Muscle layer of duodenum (tissue), 2 donors: Measurements from ENCODE around the gene KRT9.
"Not testable (repeated sequence)": the region's sequence is repeated elsewhere in the genome, so short reads cannot be mapped to it uniquely, and the experiment has no call there.

Experiments
- H3K27ac ChIP-seq: one replicate; pipeline ENCODE4 v1.7.0; 2013; ENCODE audit warnings: mild to moderate bottlenecking, low read length
- H3K27me3 ChIP-seq: one replicate; pipeline ENCODE4 v1.7.0; 2013; ENCODE audit warnings: low read depth, mild to moderate bottlenecking, control low read depth, low read length
- H3K36me3 ChIP-seq, 2 donors: one replicate each; pipeline ENCODE4 v1.7.0; 2013; ENCODE audit warnings: low read length in 2 of 2, control low read depth in 1 of 2, mild to moderate bottlenecking in 1 of 2; ENCODE audit not compliant: insufficient read depth in 2 of 2, control insufficient read depth in 1 of 2
- H3K4me1 ChIP-seq, 2 donors: one replicate each; pipeline ENCODE4 v1.7.0; 2013; ENCODE audit warnings: low read length in 2 of 2, mild to moderate bottlenecking in 2 of 2, control low read depth in 1 of 2, moderate library complexity in 1 of 2; ENCODE audit not compliant: insufficient read depth in 2 of 2, control insufficient read depth in 1 of 2
- H3K4me3 ChIP-seq, 2 donors: one replicate each; pipeline ENCODE4 v1.7.0; 2013; ENCODE audit warnings: low read length in 2 of 2, low read depth in 1 of 2, mild to moderate bottlenecking in 1 of 2
- H3K9me3 ChIP-seq, 2 donors: one replicate each; pipeline ENCODE4 v1.7.0; 2013; ENCODE audit warnings: low read length in 2 of 2, control low read depth in 1 of 2, mild to moderate bottlenecking in 1 of 2; ENCODE audit not compliant: control insufficient read depth in 1 of 2
- donor health status: healthy.

Gene KRT9

DNA sequence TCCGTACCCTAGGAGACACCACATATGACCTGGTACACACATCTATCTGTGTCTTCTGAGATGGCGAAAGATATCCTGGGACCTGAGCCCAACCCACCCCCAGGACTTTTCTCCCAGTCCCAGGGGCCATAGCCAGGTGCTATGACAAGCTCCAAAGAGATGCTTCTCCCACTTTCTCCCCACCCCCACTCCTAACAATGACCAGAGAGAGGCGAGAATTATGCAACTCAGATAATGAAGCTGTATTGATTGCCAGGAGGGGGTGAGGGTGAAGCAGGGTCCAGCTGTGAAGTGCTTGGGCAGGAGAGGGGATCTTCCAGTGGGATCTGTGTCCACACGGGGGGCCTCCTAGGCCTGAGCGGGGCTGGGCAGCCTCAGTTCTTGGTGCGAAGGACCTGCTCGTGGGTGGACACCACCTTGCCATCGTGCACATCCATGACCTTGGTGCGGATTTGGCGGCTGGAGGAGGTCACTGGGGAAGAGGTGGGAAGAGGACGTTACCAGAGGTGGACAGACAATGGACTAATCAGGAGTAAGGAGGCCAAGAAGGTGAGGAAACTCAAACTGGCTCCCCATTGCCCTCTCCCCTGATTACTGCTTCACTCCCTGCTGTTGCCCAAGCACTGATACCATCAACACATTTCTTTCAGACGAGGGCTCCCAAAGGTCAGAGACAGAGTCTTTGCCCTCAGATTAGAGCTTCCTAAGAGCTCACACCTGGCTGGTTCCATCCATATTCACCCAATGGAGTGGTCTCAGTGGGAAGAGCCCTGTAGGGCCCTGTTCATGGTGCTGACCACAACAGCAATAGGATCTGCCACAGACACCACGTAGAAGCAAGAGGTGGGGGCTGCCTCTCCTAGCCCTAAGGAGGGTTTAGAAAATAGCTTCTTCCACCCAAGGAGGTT, 10.5 kb upstream of the KRT9 start:
- H3K27me3 ChIP-seq, H3K4me1 ChIP-seq, H3K27ac ChIP-seq, H3K9me3 ChIP-seq, H3K36me3 ChIP-seq, H3K4me3 ChIP-seq: not testable (repeated sequence)

DNA sequence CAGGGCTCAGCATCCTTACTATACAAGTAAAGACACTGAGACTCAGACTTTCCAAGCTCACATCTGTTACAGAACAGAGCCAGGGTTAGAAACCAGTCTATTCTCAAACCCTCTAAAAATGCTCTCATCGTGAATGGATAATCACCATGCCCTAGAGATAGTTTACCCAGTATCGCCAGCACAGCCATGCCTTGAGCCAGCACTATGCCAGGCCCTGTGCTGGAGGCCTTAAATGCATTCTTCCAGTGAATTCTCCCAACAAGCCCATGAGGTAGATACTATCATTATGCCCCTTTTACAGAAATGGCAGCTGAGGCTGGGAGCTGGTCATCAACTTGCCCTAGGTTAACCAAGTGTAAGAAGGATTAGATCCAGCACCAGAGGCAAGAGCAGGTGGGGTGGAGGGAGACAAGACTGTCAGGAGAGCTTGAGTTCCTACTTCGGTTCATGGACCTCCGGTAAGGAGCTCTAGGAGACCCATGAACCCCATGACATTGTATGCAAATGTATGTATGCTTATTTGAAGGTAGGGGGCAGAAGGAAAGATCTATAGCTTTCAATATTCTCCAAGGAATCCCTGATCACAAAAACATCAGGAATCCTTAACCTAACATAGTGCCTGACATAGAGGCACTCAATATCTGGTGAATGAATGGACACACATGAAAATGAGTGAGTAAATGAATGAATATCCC, 9.7 kb upstream of the KRT9 start:
- H3K27me3 ChIP-seq = no peaks in the 10 kb centered on the region
- no peaks in the 10 kb centered on the region for H3K9me3 ChIP-seq
- no peak overlapping the region for H3K27ac ChIP-seq
- no peaks in the 10 kb centered on the region for H3K36me3 ChIP-seq
- no peak overlapping the region for H3K4me3 ChIP-seq
- no peaks in the 10 kb centered on the region for H3K4me1 ChIP-seq

DNA sequence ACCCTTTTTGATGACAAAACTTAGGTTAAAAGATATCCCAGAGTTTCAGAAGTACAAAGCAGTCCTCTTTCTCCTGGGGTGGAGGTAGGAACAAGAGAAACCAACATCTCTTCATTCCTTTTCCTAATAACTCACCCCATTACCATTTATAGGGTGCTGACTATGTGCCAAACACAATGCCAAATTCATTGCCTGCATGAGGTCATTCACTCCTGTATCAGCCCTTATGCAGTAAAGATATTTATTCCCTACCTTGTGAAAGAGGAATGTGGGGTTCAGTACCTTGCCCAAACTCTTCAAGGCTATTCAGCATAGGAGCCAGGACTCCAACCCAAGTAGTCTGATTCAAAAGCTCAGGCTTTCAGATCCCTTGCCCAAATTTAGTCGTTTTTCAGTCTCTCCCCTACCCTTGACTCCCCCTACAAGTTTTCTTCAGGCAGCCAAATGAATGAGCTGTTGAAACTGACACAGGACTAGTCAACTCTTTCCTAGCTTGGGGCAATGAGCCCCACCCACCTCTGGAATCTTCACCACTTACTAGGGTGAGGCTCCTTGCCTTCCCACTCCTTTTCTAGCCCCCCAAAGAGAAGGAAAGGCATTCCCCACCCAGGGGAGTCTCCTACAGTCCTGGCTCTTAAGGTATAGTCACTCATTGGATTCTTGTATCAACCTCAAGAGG, 9.0 kb upstream of the KRT9 start:
- no peak overlapping the region for H3K27ac ChIP-seq
- no peak overlapping the region for H3K4me3 ChIP-seq
- H3K4me1 ChIP-seq = no peaks in the 10 kb centered on the region
- H3K9me3 ChIP-seq = no peaks in the 10 kb centered on the region
- no peaks in the 10 kb centered on the region for H3K36me3 ChIP-seq
- H3K27me3 ChIP-seq = peaks cover 4% of the 10 kb centered on the region

DNA sequence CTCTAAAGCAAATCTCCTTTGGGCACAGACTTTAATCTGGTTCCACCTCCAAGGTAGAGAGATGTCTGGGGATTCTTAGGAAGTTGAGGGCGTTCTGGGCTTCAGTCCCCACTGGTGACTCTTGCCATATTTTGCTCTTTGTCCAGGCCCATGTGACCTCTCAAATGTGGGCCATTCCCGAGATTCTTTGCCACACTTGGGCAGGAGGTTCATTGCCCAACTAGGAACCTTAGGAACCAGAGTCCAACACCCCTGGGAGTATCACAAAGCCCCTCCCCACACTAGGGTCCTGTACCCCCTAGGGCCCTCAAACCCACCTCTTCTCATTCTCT, 8.4 kb upstream of the KRT9 start:
- Histone ChIP-seq H3K27me3 (peaks cover 4% of the 10 kb centered on the region), H3K27ac (no peak overlapping the region), H3K4me3 (no peak overlapping the region), H3K9me3 (no peaks in the 10 kb centered on the region), H3K4me1 (no peaks in the 10 kb centered on the region), H3K36me3 (no peaks in the 10 kb centered on the region)

DNA sequence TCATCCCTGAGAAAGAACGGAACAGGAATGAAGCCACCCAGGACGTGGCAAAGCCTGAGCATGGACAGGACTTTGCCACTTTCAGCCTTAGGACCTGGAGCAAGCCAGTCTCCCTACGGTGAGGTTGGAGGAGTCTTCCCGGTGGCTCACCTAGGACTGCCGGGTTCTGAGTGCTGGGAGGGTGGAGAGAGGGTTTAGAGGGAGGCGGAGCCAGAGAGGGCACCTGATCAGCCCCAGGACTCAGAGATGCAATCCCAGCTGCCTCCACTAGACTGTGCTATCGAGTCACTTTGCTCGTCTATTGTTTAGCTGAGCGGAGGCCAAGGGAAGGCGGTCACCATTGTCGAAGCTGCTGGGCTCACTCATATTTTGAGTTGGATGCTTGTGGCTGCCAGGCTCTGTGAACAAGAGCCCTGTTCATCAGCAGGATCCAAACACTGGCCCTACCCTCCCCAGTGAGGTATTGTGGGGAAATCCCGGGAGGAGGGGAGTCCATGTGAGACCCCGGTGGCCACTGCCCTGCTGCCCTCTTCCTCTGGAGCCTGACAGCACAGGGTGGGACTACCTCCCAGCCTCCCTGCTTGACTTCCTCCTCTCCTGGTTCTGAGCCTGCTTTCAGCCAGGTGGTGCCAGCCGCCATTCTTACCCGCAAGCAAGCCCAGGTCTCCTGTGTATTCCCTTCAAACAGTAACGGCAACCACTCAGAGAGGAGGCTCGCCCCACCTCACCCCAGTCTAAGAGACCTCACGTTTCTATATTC, 7.8 kb upstream of the KRT9 start:
- Histone ChIP-seq H3K9me3 (no peaks in the 10 kb centered on the region), H3K36me3 (no peaks in the 10 kb centered on the region), H3K4me1 (no peaks in the 10 kb centered on the region), H3K4me3 (no peak overlapping the region), H3K27me3 (peaks cover 4% of the 10 kb centered on the region), H3K27ac (no peak overlapping the region)

DNA sequence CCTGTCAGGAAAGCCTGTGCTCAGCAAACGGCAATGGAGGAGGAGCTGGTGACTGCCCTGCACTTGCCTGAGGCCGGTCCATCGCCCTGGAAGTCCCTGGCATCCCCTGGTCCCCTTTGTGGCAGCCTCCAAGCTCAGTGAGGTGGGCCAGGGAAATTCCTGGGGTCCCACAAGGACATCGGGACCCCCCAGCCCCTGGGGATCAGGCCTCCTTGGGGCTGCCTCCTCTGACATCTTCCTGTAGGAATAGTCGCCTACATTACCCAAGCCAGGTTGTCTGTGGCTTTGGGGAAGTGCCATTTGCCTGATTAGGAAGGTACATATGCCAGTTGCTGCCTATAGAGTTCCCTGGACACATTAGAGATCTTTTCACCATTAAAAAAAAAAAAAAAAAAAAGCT, 7.1 kb upstream of the KRT9 start:
- H3K27ac ChIP-seq = no peak overlapping the region
- H3K4me3 ChIP-seq = no peak overlapping the region
- no peaks in the 10 kb centered on the region for H3K4me1 ChIP-seq
- H3K9me3 ChIP-seq = no peaks in the 10 kb centered on the region
- H3K36me3 ChIP-seq = no peaks in the 10 kb centered on the region
- peaks cover 4% of the 10 kb centered on the region for H3K27me3 ChIP-seq

DNA sequence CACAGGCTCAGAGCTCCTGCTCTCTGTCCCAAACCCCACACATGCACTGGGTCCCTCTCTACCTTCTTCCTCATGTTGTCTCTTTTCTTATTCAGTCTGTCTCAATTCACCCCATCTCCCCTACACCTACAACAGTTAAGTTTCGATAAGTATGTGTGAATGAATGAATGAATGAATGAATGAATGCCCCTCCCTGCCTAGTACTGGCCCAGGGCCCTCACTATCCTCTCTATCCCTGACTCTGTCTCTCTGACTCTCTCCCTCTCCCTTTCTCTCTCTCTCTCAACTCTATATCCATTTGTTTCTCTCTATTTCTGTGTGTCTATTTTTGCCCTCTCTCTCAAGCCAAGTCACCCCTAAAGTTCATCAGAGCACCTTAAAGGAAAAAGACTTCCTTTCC, 6.7 kb upstream of the KRT9 start:
- Histone ChIP-seq H3K27me3 (peaks cover 4% of the 10 kb centered on the region), H3K4me3 (no peak overlapping the region)

DNA sequence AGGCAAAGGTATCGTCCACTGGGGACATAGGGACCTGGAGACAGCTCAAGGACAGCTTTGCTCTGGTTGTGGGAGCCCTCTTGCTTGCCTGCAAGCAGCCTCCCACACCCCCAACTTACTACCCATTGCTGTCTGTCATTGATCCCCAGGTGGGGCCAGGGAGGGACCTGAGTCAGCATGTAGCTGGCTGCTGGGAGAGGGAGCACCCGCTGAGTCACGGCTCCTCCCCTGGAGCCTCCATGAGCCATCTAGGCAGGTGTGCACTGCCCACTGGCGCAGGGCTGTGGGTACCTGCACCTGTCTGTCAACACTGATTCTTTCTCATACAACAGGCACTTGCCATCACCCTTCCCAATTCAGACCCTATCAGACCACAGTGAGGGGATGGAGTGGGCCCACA, 4.9 kb upstream of the KRT9 start:
- H3K4me3 ChIP-seq, H3K36me3 ChIP-seq, H3K4me1 ChIP-seq, H3K27ac ChIP-seq, H3K27me3 ChIP-seq, H3K9me3 ChIP-seq: not testable (repeated sequence)

More for the DNA sequence above, 6.7 kb upstream of the KRT9 start:
- H3K36me3 ChIP-seq = no peaks in the 10 kb centered on the region
- H3K9me3 ChIP-seq = no peaks in the 10 kb centered on the region
- no peak overlapping the region for H3K27ac ChIP-seq
- no peaks in the 10 kb centered on the region for H3K4me1 ChIP-seq

DNA sequence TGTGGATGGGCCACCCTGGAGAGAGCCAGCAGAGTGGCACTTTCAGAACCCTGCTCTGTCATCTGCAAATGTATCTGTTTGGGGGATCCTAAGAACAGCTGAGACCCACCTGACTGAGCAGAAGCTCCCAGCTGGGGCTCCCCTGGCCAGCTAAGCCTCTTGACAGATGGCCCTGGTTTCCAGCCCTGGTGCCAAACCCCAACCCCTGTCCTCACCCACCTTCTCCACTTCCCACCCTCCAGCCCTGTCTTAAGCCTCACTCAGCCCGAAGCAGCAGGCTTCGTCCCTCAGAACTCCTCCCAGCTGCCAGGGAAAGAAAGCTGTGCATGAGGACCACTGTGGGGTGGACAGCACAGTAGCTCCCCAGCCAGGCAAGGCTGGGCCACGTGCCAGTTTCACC, 3.5 kb upstream of the KRT9 start:
- Histone ChIP-seq H3K4me3 (no peak overlapping the region), H3K4me1 (no peaks in the 10 kb centered on the region), H3K27me3 (peaks cover 4% of the 10 kb centered on the region), H3K9me3 (no peaks in the 10 kb centered on the region), H3K36me3 (no peaks in the 10 kb centered on the region), H3K27ac (no peak overlapping the region)

DNA sequence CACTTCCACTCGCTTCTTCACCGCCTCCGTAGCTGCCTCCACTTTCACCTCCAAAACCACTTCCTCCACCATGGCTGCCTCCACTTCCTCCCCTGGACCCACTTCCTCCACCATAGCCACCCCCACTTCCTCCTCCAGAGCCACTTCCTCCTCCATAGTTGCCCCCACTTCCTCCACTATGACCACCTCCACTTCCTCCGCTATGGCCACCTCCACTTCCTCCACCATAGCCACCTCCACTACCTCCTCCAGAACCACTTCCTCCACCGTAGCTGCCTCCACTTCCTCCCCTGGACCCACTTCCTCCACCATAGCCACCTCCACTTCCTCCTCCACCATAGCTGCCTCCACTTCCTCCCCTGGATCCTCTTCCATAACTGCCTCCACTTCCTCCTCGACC, 4.5 kb downstream of the KRT9 start:
- H3K4me3 ChIP-seq = no peak overlapping the region
- H3K27ac ChIP-seq = no peak overlapping the region
- H3K9me3 ChIP-seq = no peaks in the 10 kb centered on the region
- no peaks in the 10 kb centered on the region for H3K27me3 ChIP-seq
- no peaks in the 10 kb centered on the region for H3K36me3 ChIP-seq
- no peaks in the 10 kb centered on the region for H3K4me1 ChIP-seq

DNA sequence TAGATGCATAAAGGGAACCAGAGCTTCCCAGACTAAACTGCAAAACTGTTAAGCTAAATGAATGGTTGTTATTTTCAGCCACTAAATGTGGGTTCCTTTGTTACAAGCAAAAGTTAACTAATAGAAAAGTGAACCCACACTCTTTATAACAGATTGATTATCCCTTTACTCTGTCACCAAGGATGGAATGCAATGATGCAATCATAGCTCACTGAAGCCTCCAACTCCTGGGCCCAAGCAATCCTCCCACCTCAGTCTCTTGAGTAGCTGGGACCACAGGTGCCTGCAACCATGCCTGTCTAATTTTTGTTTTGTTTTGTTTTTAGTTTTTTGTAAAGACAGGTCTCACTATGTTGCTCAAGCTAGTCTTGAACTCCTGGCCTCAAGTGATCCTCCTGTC, 6.5 kb downstream of the KRT9 start:
- Histone ChIP-seq H3K27ac (no peak overlapping the region), H3K4me3 (no peak overlapping the region), H3K4me1 (no peaks in the 10 kb centered on the region), H3K36me3 (no peaks in the 10 kb centered on the region), H3K9me3 (no peaks in the 10 kb centered on the region), H3K27me3 (no peaks in the 10 kb centered on the region)
